AG04449 (cell line): ENCODE measurements around the gene VASH2.

Experiments
- CTCF ChIA-PET: fragments of 350-600 bp; formaldehyde crosslinking; extraction: SDS; loops from one replicate; lab custom pipeline; 2021; ENCODE audit warnings: antibody characterized with exemption; lab: Yijun Ruan, JAX
- POLR2A ChIA-PET: fragments of 400-600, 350-600 bp; formaldehyde crosslinking; extraction: SDS; loops from one replicate; lab custom pipeline; 2020; ENCODE audit warnings: antibody characterized with exemption, inconsistent platforms; lab: Yijun Ruan, JAX
- DNase-seq: peaks from one replicate; pipeline ENCODE4 v3.0.0-alpha.2; 2010; ENCODE audit warnings: low read depth, low spot score
- H3K4me3 ChIP-seq: 2 replicates; pipeline ENCODE4 v1.5.1; 2011; ENCODE audit warnings: low read depth, mild to moderate bottlenecking, control low read depth, low read length
- CTCF ChIP-seq: IDR thresholded peaks from one replicate; pipeline ENCODE4 v1.5.1; 2011; ENCODE audit warnings: mild to moderate bottlenecking, moderate library complexity, low read length, control low read depth, inconsistent platforms; ENCODE audit not compliant: insufficient read depth; ENCODE audit errors: missing control alignments

Gene VASH2

GRCh38 chr1:212945463-212946160 lies 4.7 kb upstream of the VASH2 start:
- no peak for DNase-seq
- CTCF ChIA-PET, result no interaction called here
- POLR2A ChIA-PET, result no interaction called here
- no peak overlapping the region for H3K4me3 ChIP-seq
- TF ChIP-seq CTCF, result no peak

GRCh38 chr1:212946872-212947271 lies 3.5 kb upstream of the VASH2 start:
- POLR2A ChIA-PET, result no interaction called here
- no peak for TF ChIP-seq CTCF
- no peak overlapping the region for H3K4me3 ChIP-seq
- CTCF ChIA-PET, result no interaction called here
- no peak for DNase-seq

- H3K4me3 ChIP-seq, result peak overlapping the region; percentile 63
- no peak for TF ChIP-seq CTCF
- CTCF ChIA-PET, result interaction anchor here (1.1 to 2.1 kb wide), 2 partner anchors 18 to 45 kb away, joined by 3 to 5 read pairs; no protein-coding TSS in a partner anchor
- POLR2A ChIA-PET, result no interaction called here
- no peak for DNase-seq
Measured at GRCh38 chr1:212949771-212950170, 570 bp upstream of the VASH2 start.

GRCh38 chr1:212951126-212951946 lies 995 bp downstream of the VASH2 start:
- DNase-seq, result no peak
- POLR2A ChIA-PET, result interaction anchor here (0.7 kb wide), 1 partner anchor 323 kb away, joined by 3 read pairs; no protein-coding TSS in a partner anchor
- no peak for TF ChIP-seq CTCF
- CTCF ChIA-PET, result interaction anchor here (0.6 to 2.4 kb wide), 4 partner anchors 9 to 94 kb away, joined by 3 to 16 read pairs (median 4); partner anchors contain the start of gene FLVCR1
- H3K4me3 ChIP-seq, result peak overlapping the region; percentile 63

- CTCF ChIA-PET, result interaction anchor here (2.4 kb wide), 1 partner anchor 16 kb away, joined by 16 read pairs; no protein-coding TSS in a partner anchor
- POLR2A ChIA-PET, result interaction anchor here (0.7 kb wide), 1 partner anchor 324 kb away, joined by 3 read pairs; no protein-coding TSS in a partner anchor
- no peak overlapping the region for H3K4me3 ChIP-seq
- TF ChIP-seq CTCF, result no peak
- DNase-seq, result no peak
Measured at GRCh38 chr1:212951947-212952640, 1.8 kb downstream of the VASH2 start.

GRCh38 chr1:212952641-212952976 lies 2.3 kb downstream of the VASH2 start:
- no peak for TF ChIP-seq CTCF
- no peak for DNase-seq
- no peak overlapping the region for H3K4me3 ChIP-seq
- CTCF ChIA-PET, result interaction anchor here (2.4 to 3.4 kb wide), 2 partner anchors 14 to 16 kb away, joined by 16 to 32 read pairs; no protein-coding TSS in a partner anchor
- POLR2A ChIA-PET, result no interaction called here
